Pancreas (tissue), 10 donors: Measurements from ENCODE around the gene COX17. TPM values are rescaled to one million over a fixed set of nuclear protein-coding genes. Genes with fewer than 3 reads are reported as not detected.

Source experiments
- ATAC-seq, 4 donors: fragments of 200-7000 bp; cut with Tn5 transposase; one replicate each; pipeline versions ENCODE4 v1.8.0 to v1.9.1; 2020; ENCODE audit warnings: mild to moderate bottlenecking in 4 of 4, moderate library complexity in 4 of 4
- DNase-seq, 6 donors: peaks; one replicate each; pipeline ENCODE4 v3.0.0-alpha.2; 2020
- FAIRE-seq: peaks from 2 replicates; lab custom pipeline; 2012; peaks lifted over from hg19 to GRCh38; lab: Jason Lieb, UNC
- H3K27ac ChIP-seq, 4 donors: fragments of 200-600 bp; sonication (generic); 1 replicate in 3 of 4; 2 replicates in 1 of 4; pipeline versions ENCODE4 v1.5.0 to v1.8.0; 2020
- H3K27me3 ChIP-seq, 4 donors: fragments of 200-600 bp; one replicate each; pipeline ENCODE4 v1.8.0; 2021
- H3K36me3 ChIP-seq, 3 donors: fragments of 200-600 bp; sonication (generic) in 1 of 3; one replicate each; pipeline versions ENCODE4 v1.5.0 to v1.8.0; 2020 to 2021
- H3K4me1 ChIP-seq, 3 donors: fragments of 200-600 bp; one replicate each; pipeline ENCODE4 v1.8.0; 2021
- H3K4me3 ChIP-seq, 4 donors: fragments of 200-600 bp; sonication (generic) in 2 of 4; one replicate each; pipeline versions ENCODE4 v1.5.0 to v1.8.0; 2020 to 2021
- H3K9me3 ChIP-seq, 4 donors: fragments of 200-600 bp; one replicate each; pipeline ENCODE4 v1.8.0; 2021
- WGBS, 2 donors: extraction: QIAGEN DNeasy Blood & Tissue Kit; methylation state at CpG; one replicate each; pipeline ENCODE4 v1.1.7; 2013; 5-methylcytosine and 5-hydroxymethylcytosine counted together
- intact Hi-C, 3 donors: fragments of 100-400 bp; cut with DNase I; formaldehyde crosslinking; loops; one replicate each; pipeline versions ENCODE4 v1.11.1 to v1.14.2; 2022
- polyA plus RNA-seq, 2 donors: library from polyadenylated mRNA; stranded (reverse); fragments of 200-250 nt; gene quantifications; one replicate each; pipeline ENCODE4 v1.2.3, GENCODE V29; 2013
- total RNA-seq, 6 donors: library from RNA; stranded (reverse); fragmentation: NEBNext Ultra II Directional in 4 of 6; extraction: Animal tissue kit (Norgen Biotek cat#: 25700) in 4 of 6; gene quantifications; one replicate each; pipeline versions ENCODE4 v1.2.1 to v1.2.4, GENCODE V29; 2021 to 2023
- TF ChIP-seq, protein P1 (sequence below), 4 donors: fragments of 200-600 bp; sonication (generic) in 3 of 4; IDR thresholded peaks; one replicate each; pipeline versions ENCODE4 v1.5.0 to v1.8.0; 2021; ENCODE audit warnings: antibody characterized with exemption in 4 of 4
- donor health status: healthy with polysubstance abuse.
- donor health status: DM: no; HTN: no; CAD: no; lungs with moderate emphysema.
- donor health status: DM: no; HTN: no; CAD: no.
- donor health status: control.
- donor health status: control.
- donor health status: Bipolar disorder and iron deficiency.
- donor health status: DM: yes; HTN: yes; CAD: no.
- donor health status: DM: no; HTN: no; CAD: no.
- donor health status: DM: no; HTN: no; CAD: no.
- donor health status: DM: yes; HTN: yes; CAD: no.

Gene COX17
- total and polyA plus RNA-seq, 8 donors: 13.6 to 124 (median 21.1) TPM

DNA sequence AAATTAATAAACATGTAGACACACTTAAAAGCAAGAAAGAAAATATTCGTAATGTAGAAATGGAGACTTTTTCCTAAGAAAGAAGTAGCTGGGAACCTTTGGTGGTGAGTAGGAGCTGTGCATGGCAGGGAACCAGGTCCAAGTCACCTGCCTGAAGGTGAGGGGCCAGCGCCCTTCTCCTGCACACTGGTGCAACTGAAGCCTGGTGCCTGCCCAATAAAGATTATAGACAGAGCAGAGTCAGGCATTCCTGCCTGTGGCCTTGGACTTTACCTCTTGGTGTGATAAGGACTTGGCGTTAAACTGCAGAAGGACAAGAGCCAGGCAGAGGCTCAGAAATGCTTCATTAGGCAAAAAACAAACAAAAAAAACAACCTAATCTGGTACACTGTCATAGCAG, 39.8 kb upstream of the COX17 start:
- H3K9me3 ChIP-seq: no peaks in the 10 kb centered on the region
- intact Hi-C loops: no loop called here
- no peak overlapping the region for H3K27ac ChIP-seq
- H3K4me1 ChIP-seq: peaks cover 0 to 13% (median 9%) of the 10 kb centered on the region in 3 donors
- ATAC-seq (peak; percentile 98 to 100 (median 100)), FAIRE-seq (peak; percentile 39), DNase-seq (peak; percentile 64 to 84 (median 73))
- TF ChIP-seq, protein P1, sequence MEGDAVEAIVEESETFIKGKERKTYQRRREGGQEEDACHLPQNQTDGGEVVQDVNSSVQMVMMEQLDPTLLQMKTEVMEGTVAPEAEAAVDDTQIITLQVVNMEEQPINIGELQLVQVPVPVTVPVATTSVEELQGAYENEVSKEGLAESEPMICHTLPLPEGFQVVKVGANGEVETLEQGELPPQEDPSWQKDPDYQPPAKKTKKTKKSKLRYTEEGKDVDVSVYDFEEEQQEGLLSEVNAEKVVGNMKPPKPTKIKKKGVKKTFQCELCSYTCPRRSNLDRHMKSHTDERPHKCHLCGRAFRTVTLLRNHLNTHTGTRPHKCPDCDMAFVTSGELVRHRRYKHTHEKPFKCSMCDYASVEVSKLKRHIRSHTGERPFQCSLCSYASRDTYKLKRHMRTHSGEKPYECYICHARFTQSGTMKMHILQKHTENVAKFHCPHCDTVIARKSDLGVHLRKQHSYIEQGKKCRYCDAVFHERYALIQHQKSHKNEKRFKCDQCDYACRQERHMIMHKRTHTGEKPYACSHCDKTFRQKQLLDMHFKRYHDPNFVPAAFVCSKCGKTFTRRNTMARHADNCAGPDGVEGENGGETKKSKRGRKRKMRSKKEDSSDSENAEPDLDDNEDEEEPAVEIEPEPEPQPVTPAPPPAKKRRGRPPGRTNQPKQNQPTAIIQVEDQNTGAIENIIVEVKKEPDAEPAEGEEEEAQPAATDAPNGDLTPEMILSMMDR (IDR thresholded peaks at IDR 0.05): no peak
- no peaks in the 10 kb centered on the region for H3K36me3 ChIP-seq
- H3K27me3 ChIP-seq: no peaks in the 10 kb centered on the region
- 18 to 26% methylated on average over 3 of the region's 3 CpGs for WGBS, 2 donors
- no peak overlapping the region for H3K4me3 ChIP-seq

DNA sequence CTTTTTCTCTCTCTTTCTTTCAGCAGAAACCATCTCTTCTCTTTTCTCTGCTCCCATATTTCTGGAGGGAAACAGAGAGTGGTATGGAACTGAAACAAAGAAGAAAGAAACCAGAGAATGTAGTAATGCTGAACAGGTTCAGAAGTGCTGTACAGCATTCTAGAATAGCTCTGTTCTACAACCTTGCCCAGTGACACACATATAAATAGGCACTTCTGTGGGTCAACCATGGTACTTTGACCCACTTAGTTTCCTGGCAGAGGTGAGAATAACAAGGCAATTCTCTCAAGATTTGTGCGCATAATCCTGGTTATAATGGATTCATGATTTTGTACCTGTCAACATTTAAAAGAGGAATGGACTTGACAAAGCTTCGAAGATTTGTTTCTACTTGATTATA, 37.9 kb upstream of the COX17 start:
- FAIRE-seq (no peak), DNase-seq (no peak), ATAC-seq (no peak)
- TF ChIP-seq, protein P1 (IDR thresholded peaks at IDR 0.05): no peak
- no peaks in the 10 kb centered on the region for H3K36me3 ChIP-seq
- intact Hi-C loops: no loop called here
- no peaks in the 10 kb centered on the region for H3K9me3 ChIP-seq
- WGBS, 2 donors: 96 to 97% methylated on average over 2 of the region's 2 CpGs
- no peak overlapping the region for H3K4me3 ChIP-seq
- H3K27me3 ChIP-seq: no peaks in the 10 kb centered on the region
- H3K4me1 ChIP-seq: peaks cover 0 to 13% (median 9%) of the 10 kb centered on the region in 3 donors
- H3K27ac ChIP-seq: no peak overlapping the region

GRCh38 chr3:119703820-119704531, 26.8 kb upstream of the COX17 start:
- peak; percentile 14 to 44 (median 24) for ATAC-seq
- Histone ChIP-seq H3K9me3 (no peaks in the 10 kb centered on the region), H3K36me3 (no peaks in the 10 kb centered on the region), H3K27me3 (no peaks in the 10 kb centered on the region), H3K4me3 (peak overlapping the region in 3 of 4 donors; percentile 60 to 71 (median 71)), H3K27ac (peak overlapping the region in 1 of 4 donors; percentile 5), H3K4me1 (peaks cover 0 to 6% (median 0%) of the 10 kb centered on the region in 3 donors)
- TF ChIP-seq, protein P1 (IDR thresholded peaks at IDR 0.05): no peak
- FAIRE-seq: no peak
- DNase-seq: no peak
- intact Hi-C loops: no loop called here
- WGBS, 2 donors: 17 to 20% methylated on average over 8 of the region's 8 CpGs

DNA sequence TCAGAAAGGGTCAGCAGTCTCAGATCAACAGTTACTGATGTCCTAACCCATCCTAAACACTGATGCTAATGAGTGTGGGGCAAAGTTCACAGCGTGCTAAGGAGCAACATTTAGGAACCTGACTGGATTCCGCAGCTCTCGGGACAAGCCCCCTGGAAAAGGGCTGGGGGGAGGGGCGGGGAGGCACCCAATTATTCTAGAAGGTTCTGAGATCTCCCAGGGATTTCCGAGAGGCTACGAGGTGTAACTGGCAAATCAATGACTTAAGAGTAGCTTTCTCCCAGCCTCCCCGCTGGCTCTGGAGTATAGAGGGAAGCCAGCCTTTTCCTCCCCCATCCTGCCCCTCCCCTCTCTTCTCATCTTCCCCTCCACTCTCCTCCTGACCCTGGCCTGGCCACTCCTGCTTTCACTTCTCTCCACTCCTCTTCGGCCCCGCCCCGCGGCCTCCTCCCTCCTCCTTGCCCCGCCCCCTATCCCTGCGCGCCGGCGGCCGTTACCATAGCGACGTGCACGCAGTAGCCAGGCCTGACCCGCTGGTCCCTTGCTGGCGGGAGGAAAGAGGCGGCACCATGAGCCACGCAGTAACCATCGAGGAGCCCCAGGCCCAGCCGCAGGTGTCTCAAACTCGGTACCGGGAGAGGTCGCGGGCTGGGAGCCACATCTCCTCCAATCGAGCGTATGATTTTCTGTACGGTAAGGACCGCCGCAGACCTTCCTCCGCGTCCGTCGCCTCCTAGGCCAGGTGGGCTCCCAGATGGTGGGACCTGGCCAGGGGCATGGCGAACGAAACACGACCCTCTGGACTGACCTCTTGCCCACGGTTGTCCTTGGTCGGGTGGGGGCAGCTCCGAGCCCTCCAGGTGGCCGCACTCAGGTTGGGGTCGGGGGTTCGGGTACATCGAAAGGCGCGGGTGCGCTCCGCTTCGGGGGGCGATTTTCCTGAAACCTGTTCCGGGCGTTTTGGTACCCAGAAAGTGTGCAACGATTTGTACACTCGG, 25.6 kb upstream of the COX17 start, which contains the start of gene CFAP91:
TSS of gene CFAP91 (plus strand) at position 493 of the 998 bp plus-strand sequence. CDS start at position 570, 77 bp downstream.
- H3K4me3 ChIP-seq: peak within 1 kb of the TSS; percentile 60 to 71 (median 69)
- intact Hi-C loops: no loop called here

More for the DNA sequence above, 25.6 kb upstream of the COX17 start, which contains the start of gene CFAP91:
- ATAC-seq: peak; percentile 99 to 100 (median 99)
- Histone ChIP-seq H3K9me3 (no peaks in the 10 kb centered on the region), H3K36me3 (no peaks in the 10 kb centered on the region), H3K4me1 (peaks cover 0 to 6% (median 0%) of the 10 kb centered on the region in 3 donors), H3K27ac (peak within 1 kb of the TSS in 1 of 4 donors; percentile 5), H3K27me3 (no peaks in the 10 kb centered on the region)
- TF ChIP-seq, protein P1 (IDR thresholded peaks at IDR 0.05): no peak
- DNase-seq: peak; percentile 97 to 99 (median 98)
- WGBS, 2 donors: 2% methylated on average over 59 of the region's 59 CpGs
- FAIRE-seq: no peak
